Measurements from ENCODE around the gene RSRC1.

- TF ChIP-seq EZH2 (IDR thresholded peaks at IDR 0.05; ENCODE audit: low read depth, low read length, severe bottlenecking) (no peak), CTCF (IDR thresholded peaks at IDR 0.05; ENCODE audit: control extremely low read depth in 1 of 3, insufficient read depth in 1 of 3, low read depth in 1 of 3, low read length in 3 of 3) (no peak), GTF2F1 (IDR thresholded peaks at IDR 0.05; ENCODE audit: borderline replicate concordance, low read depth, low read length) (no peak), POLR2AphosphoS5 (IDR thresholded peaks at IDR 0.05; ENCODE audit: low read depth, low read length) (no peak), RXRA (IDR thresholded peaks at IDR 0.05; ENCODE audit: insufficient read depth, low read depth, low read length) (no peak), HDAC6 (IDR thresholded peaks at IDR 0.05; ENCODE audit: low read depth, low read length) (no peak), POLR2A (IDR thresholded peaks at IDR 0.05; ENCODE audit: control extremely low read depth in 1 of 2, low read depth in 2 of 2, low read length in 2 of 2) (no peak), POU5F1 (IDR thresholded peaks at IDR 0.05; ENCODE audit: low read depth, low read length) (no peak), YY1 (IDR thresholded peaks at IDR 0.05; ENCODE audit: low read depth, low read length) (no peak), ATF3 (IDR thresholded peaks at IDR 0.05; ENCODE audit: insufficient read depth, low read depth, low read length) (no peak), SRF (IDR thresholded peaks at IDR 0.05; ENCODE audit: low read depth, low read length) (no peak), CEBPB (IDR thresholded peaks at IDR 0.05; ENCODE audit: low read depth, low read length) (no peak), EGR1 (IDR thresholded peaks at IDR 0.05; ENCODE audit: borderline replicate concordance, low read depth, low read length) (no peak), TAF1 (IDR thresholded peaks at IDR 0.05; ENCODE audit: low read depth, low read length) (no peak)
Measured at GRCh38 chr3:158100681-158101080, 9.2 kb upstream of the RSRC1 start.

Data from H1 (cell line).